CD4-positive, alpha-beta T cell (primary cell): ENCODE results near the gene NINL. TPM values are rescaled to one million over a fixed set of nuclear protein-coding genes. Genes with fewer than 3 reads are reported as not detected.
"Not testable (repeated sequence)": the region's sequence is repeated elsewhere in the genome, so short reads cannot be mapped to it uniquely, and the experiment has no call there.

Experiments used
- ATAC-seq: fragments of 200-7000 bp; cut with Tn5 transposase; one replicate; pipeline ENCODE4 v1.10.0; 2022; ENCODE audit warnings: mild to moderate bottlenecking; ENCODE audit not compliant: poor library complexity
- CTCF ChIA-PET: fragments of 350-600 bp; sonication (Branson Sonifier 250); formaldehyde crosslinking; loops from one replicate; lab custom pipeline; 2021; ENCODE audit warnings: antibody characterized with exemption, inconsistent platforms; lab: Charles Lee
- POLR2A ChIA-PET: fragments of 350-600 bp; sonication (Branson Sonifier 250); formaldehyde crosslinking; loops from one replicate; lab custom pipeline; 2021; ENCODE audit warnings: antibody characterized with exemption, inconsistent platforms; lab: Charles Lee
- DNase-seq, 14 experiments: peaks; one replicate each; pipeline ENCODE4 v3.0.0-alpha.2; 2013 to 2020; ENCODE audit warnings: mixed read lengths in 2 of 14
- H3K27ac ChIP-seq, 2 donors: one replicate each; pipeline versions ENCODE4 v1.5.1 to v1.7.0; 2013; ENCODE audit warnings: low read length in 2 of 2, low read depth in 1 of 2, mild to moderate bottlenecking in 1 of 2
- H3K27me3 ChIP-seq, 2 experiments: 1 replicate in 1 of 2; 2 replicates in 1 of 2; pipeline versions ENCODE4 v1.6.1 to v1.7.0; 2013; ENCODE audit warnings: low read length in 2 of 2, control low read depth in 1 of 2, mild to moderate bottlenecking in 1 of 2, moderate library complexity in 1 of 2; ENCODE audit not compliant: insufficient read depth in 2 of 2, control insufficient read depth in 1 of 2
- H3K36me3 ChIP-seq: one replicate; pipeline ENCODE4 v1.6.1; 2013; ENCODE audit warnings: low read length, control low read depth; ENCODE audit not compliant: insufficient read depth
- H3K4me1 ChIP-seq: one replicate; pipeline ENCODE4 v1.6.1; 2013; ENCODE audit warnings: low read length, control low read depth; ENCODE audit not compliant: insufficient read depth
- H3K4me3 ChIP-seq: one replicate; pipeline ENCODE4 v1.5.1; 2013; ENCODE audit warnings: mild to moderate bottlenecking, low read length, moderate library complexity
- H3K9me3 ChIP-seq, 2 experiments: 1 replicate in 1 of 2; 2 replicates in 1 of 2; pipeline versions ENCODE4 v1.6.1 to v1.7.0; 2013; ENCODE audit warnings: low read length in 2 of 2, mild to moderate bottlenecking in 2 of 2, control low read depth in 1 of 2, moderate library complexity in 1 of 2; ENCODE audit not compliant: control insufficient read depth in 1 of 2, insufficient read depth in 1 of 2
- H3K27ac Mint-ChIP-seq: one replicate; pipeline ENCODE4 v1.8.0; 2020; ENCODE audit warnings: mixed read lengths
- H3K27me3 Mint-ChIP-seq: one replicate; pipeline ENCODE4 v1.8.0; 2021; ENCODE audit warnings: mixed read lengths
- H3K36me3 Mint-ChIP-seq: one replicate; pipeline ENCODE4 v1.8.0; 2021; ENCODE audit warnings: low read depth, mixed read lengths
- H3K4me1 Mint-ChIP-seq: one replicate; pipeline ENCODE4 v1.8.0; 2021; ENCODE audit warnings: low read depth, mixed read lengths
- H3K4me3 Mint-ChIP-seq: one replicate; pipeline ENCODE4 v1.8.0; 2020; ENCODE audit warnings: mild to moderate bottlenecking, mixed read lengths
- H3K9me3 Mint-ChIP-seq: one replicate; pipeline ENCODE4 v1.8.0; 2020; ENCODE audit warnings: mixed read lengths
- intact Hi-C, 2 experiments: fragments of 100-400 bp; cut with DNase I in 1 of 2; cut with micrococcal nuclease in 1 of 2; formaldehyde crosslinking; loops; one replicate each; pipeline versions ENCODE4 v1.15.1 to v1.9.0; 2023 to 2025; cut with DNase I, micrococcal nuclease
- total RNA-seq, 174 experiments: library from RNA in 2 of 174; stranded (reverse) in 2 of 174; gene quantifications; one replicate each; pipeline ENCODE4 v1.2.3 and lab custom pipeline; 2021 to 2026
- TF ChIP-seq, protein P1 (sequence below): fragments of 200-600 bp; IDR thresholded peaks from one replicate; pipeline ENCODE4 v1.8.0; 2022; ENCODE audit warnings: antibody characterized with exemption, mild to moderate bottlenecking

Gene NINL
- total RNA-seq, 2 experiments from 2014 or later, result 2.7 to 4.0 TPM

DNA sequence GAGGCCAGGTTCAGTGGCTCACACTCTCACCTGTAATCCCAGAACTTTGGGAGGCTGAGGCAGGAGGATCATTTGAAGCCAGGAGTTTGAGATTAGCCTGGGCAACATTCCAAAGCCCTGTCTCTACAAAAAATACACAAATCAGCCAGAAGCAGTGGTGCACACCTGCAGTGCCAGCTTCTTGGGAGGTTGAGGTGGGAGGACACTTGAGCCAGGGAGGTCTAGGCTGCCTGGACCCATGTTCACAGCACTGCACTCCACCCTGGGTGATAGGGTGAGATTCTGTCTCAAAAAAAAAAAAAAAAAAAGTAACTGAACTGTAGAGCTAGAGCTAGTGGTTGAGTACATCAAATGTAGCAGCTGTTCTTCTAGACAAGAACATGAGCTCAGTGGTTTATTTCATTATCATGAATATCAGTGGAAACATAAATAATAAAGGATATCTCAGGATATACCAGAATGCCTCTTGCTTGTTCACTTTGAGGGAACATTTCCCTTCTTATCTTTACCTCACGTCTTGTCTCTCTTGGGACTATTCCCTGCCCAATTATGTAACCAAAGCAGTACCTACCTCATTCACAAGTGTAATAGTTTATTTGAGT, 20.9 kb upstream of the NINL start:
- Mint-ChIP-seq H3K36me3 (no peaks in the 10 kb centered on the region), H3K4me1 (no peaks in the 10 kb centered on the region), H3K27me3 (no peaks in the 10 kb centered on the region), H3K4me3 (no peak overlapping the region), H3K9me3 (no peaks in the 10 kb centered on the region), H3K27ac (no peak overlapping the region)
- TF ChIP-seq, protein P1, sequence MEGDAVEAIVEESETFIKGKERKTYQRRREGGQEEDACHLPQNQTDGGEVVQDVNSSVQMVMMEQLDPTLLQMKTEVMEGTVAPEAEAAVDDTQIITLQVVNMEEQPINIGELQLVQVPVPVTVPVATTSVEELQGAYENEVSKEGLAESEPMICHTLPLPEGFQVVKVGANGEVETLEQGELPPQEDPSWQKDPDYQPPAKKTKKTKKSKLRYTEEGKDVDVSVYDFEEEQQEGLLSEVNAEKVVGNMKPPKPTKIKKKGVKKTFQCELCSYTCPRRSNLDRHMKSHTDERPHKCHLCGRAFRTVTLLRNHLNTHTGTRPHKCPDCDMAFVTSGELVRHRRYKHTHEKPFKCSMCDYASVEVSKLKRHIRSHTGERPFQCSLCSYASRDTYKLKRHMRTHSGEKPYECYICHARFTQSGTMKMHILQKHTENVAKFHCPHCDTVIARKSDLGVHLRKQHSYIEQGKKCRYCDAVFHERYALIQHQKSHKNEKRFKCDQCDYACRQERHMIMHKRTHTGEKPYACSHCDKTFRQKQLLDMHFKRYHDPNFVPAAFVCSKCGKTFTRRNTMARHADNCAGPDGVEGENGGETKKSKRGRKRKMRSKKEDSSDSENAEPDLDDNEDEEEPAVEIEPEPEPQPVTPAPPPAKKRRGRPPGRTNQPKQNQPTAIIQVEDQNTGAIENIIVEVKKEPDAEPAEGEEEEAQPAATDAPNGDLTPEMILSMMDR, result no peak
- Histone ChIP-seq H3K4me1 (no peaks in the 10 kb centered on the region), H3K9me3 (no peaks in the 10 kb centered on the region), H3K27me3 (no peaks in the 10 kb centered on the region), H3K36me3 (no peaks in the 10 kb centered on the region), H3K4me3 (no peak overlapping the region), H3K27ac (no peak overlapping the region)
- CTCF ChIA-PET, result no interaction called here
- no peak for DNase-seq
- ATAC-seq, result no peak
- intact Hi-C loops, result no loop called here
- POLR2A ChIA-PET, result no interaction called here

DNA sequence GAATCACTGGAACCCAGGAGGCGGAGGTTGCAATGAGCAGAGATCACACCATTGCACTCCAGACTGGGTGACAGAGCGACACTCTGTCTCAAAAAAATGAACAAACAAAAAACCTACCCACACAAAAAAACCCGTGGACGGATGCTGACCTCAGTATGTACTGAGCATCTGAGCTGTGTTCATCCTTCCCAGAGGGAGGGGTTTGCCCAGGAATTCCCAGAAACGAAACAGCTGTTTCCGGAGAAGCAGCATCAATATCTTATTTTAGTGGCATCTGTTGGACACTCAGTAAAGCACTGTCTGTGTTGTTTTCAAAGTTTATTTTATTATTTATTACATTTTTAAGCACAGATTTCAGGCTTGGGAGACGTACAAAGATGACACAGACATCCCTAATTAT, 19.8 kb upstream of the NINL start:
- Histone ChIP-seq H3K27ac (no peak overlapping the region), H3K9me3 (no peaks in the 10 kb centered on the region), H3K27me3 (no peaks in the 10 kb centered on the region), H3K4me3 (no peak overlapping the region), H3K4me1 (no peaks in the 10 kb centered on the region), H3K36me3 (no peaks in the 10 kb centered on the region)
- Mint-ChIP-seq H3K36me3 (no peaks in the 10 kb centered on the region), H3K9me3 (no peaks in the 10 kb centered on the region), H3K4me3 (no peak overlapping the region), H3K27ac (no peak overlapping the region), H3K27me3 (no peaks in the 10 kb centered on the region), H3K4me1 (no peaks in the 10 kb centered on the region)
- CTCF ChIA-PET, result no interaction called here
- TF ChIP-seq, protein P1, result no peak
- DNase-seq (no peak), ATAC-seq (no peak)
- POLR2A ChIA-PET, result no interaction called here
- intact Hi-C loops, result no loop called here

DNA sequence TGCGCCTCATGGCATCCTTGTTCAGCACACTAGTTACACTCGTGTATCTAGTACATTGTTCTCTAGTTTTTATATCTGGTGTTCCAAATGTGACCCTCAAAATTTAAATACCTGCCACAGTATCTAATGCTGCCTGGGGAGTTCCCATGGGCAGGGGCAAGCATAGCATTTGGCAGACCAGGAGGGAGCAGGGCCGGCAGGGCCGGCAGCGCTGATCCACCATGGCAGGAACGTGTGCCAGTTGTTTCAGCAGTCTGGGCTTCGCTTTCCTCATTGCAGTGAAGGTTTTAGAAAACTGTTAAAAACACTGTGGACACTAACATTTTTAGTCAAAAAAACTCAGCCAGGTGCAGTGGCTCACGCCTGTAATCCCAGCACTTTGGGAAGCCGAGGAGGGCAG, 19.3 kb upstream of the NINL start:
- Histone ChIP-seq H3K4me1 (no peaks in the 10 kb centered on the region), H3K4me3 (no peak overlapping the region), H3K27ac (no peak overlapping the region), H3K9me3 (no peaks in the 10 kb centered on the region), H3K27me3 (no peaks in the 10 kb centered on the region), H3K36me3 (no peaks in the 10 kb centered on the region)
- intact Hi-C loops, result no loop called here
- Mint-ChIP-seq H3K27ac (no peak overlapping the region), H3K4me1 (no peaks in the 10 kb centered on the region), H3K4me3 (no peak overlapping the region), H3K36me3 (no peaks in the 10 kb centered on the region), H3K27me3 (no peaks in the 10 kb centered on the region), H3K9me3 (no peaks in the 10 kb centered on the region)
- ChIA-PET POLR2A (no interaction called here), CTCF (no interaction called here)
- ATAC-seq (no peak), DNase-seq (no peak)
- TF ChIP-seq, protein P1, result no peak

DNA sequence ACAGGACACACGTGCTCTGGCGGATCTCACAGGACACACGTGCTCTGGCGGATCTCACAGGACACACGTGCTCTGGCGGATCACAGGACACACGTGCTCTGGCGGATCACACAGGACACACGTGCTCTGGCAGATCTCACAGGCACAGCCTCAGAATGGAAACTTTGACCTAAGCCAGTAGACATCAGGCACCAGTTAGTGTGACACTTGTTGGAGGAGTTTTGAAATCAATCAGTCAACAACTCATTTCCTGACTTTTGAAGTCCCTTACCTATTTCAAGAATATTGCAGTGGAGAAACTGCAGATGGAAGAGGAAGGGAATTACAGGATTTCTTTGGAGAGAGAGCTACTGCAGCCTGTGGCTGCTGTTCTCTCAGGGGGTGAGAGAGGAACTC, 17.6 kb upstream of the NINL start:
- CTCF ChIA-PET, H3K27ac Mint-ChIP-seq, POLR2A ChIA-PET, H3K36me3 Mint-ChIP-seq, H3K4me1 Mint-ChIP-seq, H3K9me3 ChIP-seq, DNase-seq, H3K27ac ChIP-seq, ATAC-seq, intact Hi-C loops, H3K27me3 ChIP-seq, H3K4me1 ChIP-seq, H3K9me3 Mint-ChIP-seq, H3K36me3 ChIP-seq, H3K4me3 Mint-ChIP-seq, H3K27me3 Mint-ChIP-seq, H3K4me3 ChIP-seq: not testable (repeated sequence)

DNA sequence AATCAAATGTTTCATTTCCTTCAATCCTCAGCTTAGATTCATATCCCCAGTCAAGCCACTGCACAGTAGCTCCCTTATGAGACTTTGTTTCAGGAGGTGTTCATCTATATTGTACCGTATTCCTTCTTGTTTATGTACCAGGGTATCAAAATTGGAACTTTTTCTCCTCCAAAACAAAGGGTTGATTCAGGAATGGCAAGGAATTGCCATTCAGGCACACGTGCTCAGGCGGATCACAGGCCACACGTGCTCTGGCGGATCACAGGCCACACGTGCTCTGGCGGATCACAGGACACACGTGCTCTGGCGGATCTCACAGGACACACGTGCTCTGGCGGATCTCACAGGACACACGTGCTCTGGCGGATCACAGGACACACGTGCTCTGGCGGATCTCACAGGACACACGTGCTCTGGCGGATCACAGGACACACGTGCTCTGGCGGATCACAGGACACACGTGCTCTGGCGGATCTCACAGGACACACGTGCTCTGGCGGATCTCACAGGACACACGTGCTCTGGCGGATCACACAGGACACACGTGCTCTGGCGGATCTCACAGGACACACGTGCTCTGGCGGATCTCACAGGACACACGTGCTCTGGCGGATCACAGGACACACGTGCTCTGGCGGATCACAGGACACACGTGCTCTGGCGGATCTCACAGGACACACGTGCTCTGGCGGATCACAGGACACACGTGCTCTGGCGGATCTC, 17.0 kb upstream of the NINL start:
- H3K27ac Mint-ChIP-seq, DNase-seq, intact Hi-C loops, H3K9me3 Mint-ChIP-seq, H3K9me3 ChIP-seq, H3K4me1 Mint-ChIP-seq, H3K36me3 ChIP-seq, H3K27me3 Mint-ChIP-seq, H3K27me3 ChIP-seq, ATAC-seq, H3K4me3 ChIP-seq, H3K36me3 Mint-ChIP-seq, H3K4me3 Mint-ChIP-seq, H3K27ac ChIP-seq, H3K4me1 ChIP-seq, POLR2A ChIA-PET: not testable (repeated sequence)
- CTCF ChIA-PET, result interaction anchor here (0.6 kb wide), 1 partner anchor 65 kb away, joined by 3 read pairs; no protein-coding TSS in a partner anchor
